Hepatocyte (in vitro differentiated cells): Measurements from ENCODE around the gene TMEM255B. TPM values are rescaled to one million over a fixed set of nuclear protein-coding genes. Genes with fewer than 3 reads are reported as not detected.

Source experiments
- DNase-seq: peaks from one replicate; pipeline ENCODE4 v3.0.0-alpha.2; 2016; ENCODE audit warnings: low spot score
- H2AFZ ChIP-seq: fragments of 200-600 bp; sonication (generic); 2 replicates; pipeline ENCODE4 v1.6.0; 2016; ENCODE audit warnings: antibody characterized with exemption, mild to moderate bottlenecking
- H3K27ac ChIP-seq: fragments of 200-600 bp; sonication (generic); 2 replicates; pipeline ENCODE4 v1.5.1; 2016; ENCODE audit warnings: mild to moderate bottlenecking
- H3K27me3 ChIP-seq: fragments of 200-600 bp; sonication (generic); 2 replicates; pipeline ENCODE4 v1.6.1; 2016
- H3K36me3 ChIP-seq: fragments of 200-600 bp; sonication (generic); replicated peaks from 2 replicates; pipeline ENCODE4 v1.5.1; 2016; ENCODE audit warnings: low read depth; ENCODE audit not compliant: insufficient read depth
- H3K4me1 ChIP-seq: fragments of 200-600 bp; sonication (generic); 2 replicates; pipeline ENCODE4 v1.5.1; 2016; ENCODE audit warnings: mild to moderate bottlenecking, moderate library complexity; ENCODE audit not compliant: insufficient read depth
- H3K4me2 ChIP-seq: fragments of 200-600 bp; sonication (generic); 2 replicates; pipeline ENCODE4 v1.6.0; 2016
- H3K4me3 ChIP-seq: fragments of 200-600 bp; sonication (generic); 2 replicates; pipeline ENCODE4 v1.5.1; 2016; ENCODE audit warnings: mild to moderate bottlenecking
- H3K79me2 ChIP-seq: fragments of 200-600 bp; sonication (generic); 2 replicates; pipeline ENCODE4 v1.6.0; 2017; ENCODE audit warnings: mild to moderate bottlenecking
- H3K9me2 ChIP-seq: fragments of 200-600 bp; sonication (generic); replicated peaks from 2 replicates; pipeline ENCODE4 v1.6.0; 2017; ENCODE audit warnings: mild to moderate bottlenecking; ENCODE audit not compliant: insufficient read depth
- H3K9me3 ChIP-seq: fragments of 200-600 bp; sonication (generic); 2 replicates; pipeline ENCODE4 v1.5.1; 2016; ENCODE audit warnings: low read depth, mild to moderate bottlenecking
- H4K20me1 ChIP-seq: fragments of 200-600 bp; sonication (generic); 2 replicates; pipeline ENCODE4 v1.6.0; 2016; ENCODE audit warnings: mild to moderate bottlenecking; ENCODE audit not compliant: insufficient read depth, poor library complexity, severe bottlenecking
- EZH2 ChIP-seq: fragments of 200-600 bp; sonication (generic); IDR thresholded peaks from 2 replicates; pipeline ENCODE4 v1.6.1; 2016; ENCODE audit warnings: antibody characterized with exemption, mild to moderate bottlenecking, borderline replicate concordance
- EZH2phosphoT487 ChIP-seq: fragments of 200-600 bp; sonication (generic); IDR thresholded peaks from one replicate; pipeline ENCODE4 v1.6.1; 2018; ENCODE audit warnings: antibody characterized with exemption, mild to moderate bottlenecking, low read depth, moderate library complexity; ENCODE audit not compliant: unreplicated experiment, severe bottlenecking
- WGBS: methylation state at CpG from one replicate; pipeline ENCODE4 v1.1.6; 2016; ENCODE audit warnings: low lambda C conversion rate; ENCODE audit errors: missing lambda C conversion rate; 5-methylcytosine and 5-hydroxymethylcytosine counted together
- polyA plus RNA-seq: library from polyadenylated mRNA; unstranded; fragments of >200 nt; fragmentation: Nextera tagmentation; extraction: Ambion mirVana; gene quantifications from 2 replicates; pipeline ENCODE4 v1.2.1, GENCODE V29; 2016
- total RNA-seq: library from RNA; depleted of rRNA; stranded (reverse); fragments of >200 nt; gene quantifications from 2 replicates; pipeline ENCODE4 v1.2.3, GENCODE V29; 2014
- TF ChIP-seq, protein P1 (sequence below): fragments of 200-600 bp; sonication (generic); IDR thresholded peaks from 2 replicates; pipeline ENCODE4 v1.5.1; 2016; ENCODE audit warnings: antibody characterized with exemption, mild to moderate bottlenecking; ENCODE audit not compliant: poor library complexity

TMEM255B gene
- total and polyA plus RNA-seq, 2 experiments from 2014 or later, result 0.10 to 4.0 TPM

DNA sequence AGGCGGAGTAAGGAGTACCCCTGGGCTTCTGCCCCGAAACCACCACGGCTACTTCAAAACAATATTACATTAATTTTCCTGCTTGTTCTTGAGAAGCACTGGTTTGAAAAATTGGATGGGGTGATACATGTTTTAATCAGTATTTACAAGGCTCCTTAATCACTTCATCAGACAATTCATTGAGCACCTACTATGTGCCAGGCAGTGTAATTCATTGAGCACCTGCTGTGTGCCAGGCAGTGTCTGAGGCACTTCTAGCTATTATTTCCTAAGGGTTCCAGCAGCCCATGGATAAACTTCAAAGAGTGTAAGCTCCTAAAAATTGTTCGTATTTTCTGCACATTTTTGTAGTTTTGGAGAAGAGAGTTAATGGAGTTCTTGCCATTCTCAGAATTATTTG is 106.4 kb downstream of the TMEM255B start:
- WGBS, result 97% methylated on average over 4 of the region's 4 CpGs
- Histone ChIP-seq H3K79me2 (peaks cover 11% of the 10 kb centered on the region), H3K27ac (no peak overlapping the region)

More for the DNA sequence above, 106.4 kb downstream of the TMEM255B start:
- H3K4me1 ChIP-seq, result peaks cover 20% of the 10 kb centered on the region
- no peak overlapping the region for H3K4me3 ChIP-seq
- H2AFZ ChIP-seq, result no peak overlapping the region
- H3K27me3 ChIP-seq, result no peaks in the 10 kb centered on the region
- no peaks in the 10 kb centered on the region for H3K36me3 ChIP-seq
- no peaks in the 10 kb centered on the region for H3K9me2 ChIP-seq
- no peaks in the 10 kb centered on the region for H3K9me3 ChIP-seq
- no peak for DNase-seq
- no peak for TF ChIP-seq EZH2
- TF ChIP-seq, protein P1, sequence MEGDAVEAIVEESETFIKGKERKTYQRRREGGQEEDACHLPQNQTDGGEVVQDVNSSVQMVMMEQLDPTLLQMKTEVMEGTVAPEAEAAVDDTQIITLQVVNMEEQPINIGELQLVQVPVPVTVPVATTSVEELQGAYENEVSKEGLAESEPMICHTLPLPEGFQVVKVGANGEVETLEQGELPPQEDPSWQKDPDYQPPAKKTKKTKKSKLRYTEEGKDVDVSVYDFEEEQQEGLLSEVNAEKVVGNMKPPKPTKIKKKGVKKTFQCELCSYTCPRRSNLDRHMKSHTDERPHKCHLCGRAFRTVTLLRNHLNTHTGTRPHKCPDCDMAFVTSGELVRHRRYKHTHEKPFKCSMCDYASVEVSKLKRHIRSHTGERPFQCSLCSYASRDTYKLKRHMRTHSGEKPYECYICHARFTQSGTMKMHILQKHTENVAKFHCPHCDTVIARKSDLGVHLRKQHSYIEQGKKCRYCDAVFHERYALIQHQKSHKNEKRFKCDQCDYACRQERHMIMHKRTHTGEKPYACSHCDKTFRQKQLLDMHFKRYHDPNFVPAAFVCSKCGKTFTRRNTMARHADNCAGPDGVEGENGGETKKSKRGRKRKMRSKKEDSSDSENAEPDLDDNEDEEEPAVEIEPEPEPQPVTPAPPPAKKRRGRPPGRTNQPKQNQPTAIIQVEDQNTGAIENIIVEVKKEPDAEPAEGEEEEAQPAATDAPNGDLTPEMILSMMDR, result no peak
- no peak for TF ChIP-seq EZH2phosphoT487
- no peaks in the 10 kb centered on the region for H4K20me1 ChIP-seq
- H3K4me2 ChIP-seq, result no peak overlapping the region

Other genes with a start within 250 kb of the TMEM255B start
- gene TFDP1, start 174.5 kb upstream of the TMEM255B start, total RNA-seq, result 38.9 and 54.0 TPM in 2 replicates
- gene TFDP1, start 174.5 kb upstream of the TMEM255B start, polyA plus RNA-seq, result 62.5 and 62.9 TPM in 2 replicates
- gene ATP4B, start 101.0 kb upstream of the TMEM255B start, total RNA-seq, result 15.9 and 16.2 TPM in 2 replicates
- 7.0 and 30.8 TPM in 2 replicates for gene ATP4B, start 101.0 kb upstream of the TMEM255B start, polyA plus RNA-seq
- gene GRK1, start 92.0 kb upstream of the TMEM255B start, total RNA-seq, result 0.16 and 0.17 TPM in 2 replicates
- 0.07 TPM in 1 of 2 replicates, not detected in the other for gene GRK1, start 92.0 kb upstream of the TMEM255B start, polyA plus RNA-seq
- 62.5 and 70.0 TPM in 2 replicates for gene GAS6, start 104.8 kb downstream of the TMEM255B start, total RNA-seq
- 146 and 163 TPM in 2 replicates for gene GAS6, start 104.8 kb downstream of the TMEM255B start, polyA plus RNA-seq
- gene C13orf46, start 214.8 kb downstream of the TMEM255B start, total RNA-seq, result 0.20 TPM in 1 of 2 replicates, not detected in the other
- 0.23 and 0.92 TPM in 2 replicates for gene C13orf46, start 214.8 kb downstream of the TMEM255B start, polyA plus RNA-seq